Measurements from ENCODE around the gene ZNF888. TPM values are rescaled to one million over a fixed set of nuclear protein-coding genes. Genes with fewer than 3 reads are reported as not detected.

ZNF888 gene
- total RNA-seq (2022; extraction: Qiagen RNA extraction), result 0.05 TPM in 1 of 5 replicates, not detected in the others

GRCh38 chr19:52922841-52923777 lies at the start of gene ZNF888:
ZNF888 (minus strand) TSS chr19:52923428; CDS start chr19:52917873, 5,555 bp downstream.

DNA sequence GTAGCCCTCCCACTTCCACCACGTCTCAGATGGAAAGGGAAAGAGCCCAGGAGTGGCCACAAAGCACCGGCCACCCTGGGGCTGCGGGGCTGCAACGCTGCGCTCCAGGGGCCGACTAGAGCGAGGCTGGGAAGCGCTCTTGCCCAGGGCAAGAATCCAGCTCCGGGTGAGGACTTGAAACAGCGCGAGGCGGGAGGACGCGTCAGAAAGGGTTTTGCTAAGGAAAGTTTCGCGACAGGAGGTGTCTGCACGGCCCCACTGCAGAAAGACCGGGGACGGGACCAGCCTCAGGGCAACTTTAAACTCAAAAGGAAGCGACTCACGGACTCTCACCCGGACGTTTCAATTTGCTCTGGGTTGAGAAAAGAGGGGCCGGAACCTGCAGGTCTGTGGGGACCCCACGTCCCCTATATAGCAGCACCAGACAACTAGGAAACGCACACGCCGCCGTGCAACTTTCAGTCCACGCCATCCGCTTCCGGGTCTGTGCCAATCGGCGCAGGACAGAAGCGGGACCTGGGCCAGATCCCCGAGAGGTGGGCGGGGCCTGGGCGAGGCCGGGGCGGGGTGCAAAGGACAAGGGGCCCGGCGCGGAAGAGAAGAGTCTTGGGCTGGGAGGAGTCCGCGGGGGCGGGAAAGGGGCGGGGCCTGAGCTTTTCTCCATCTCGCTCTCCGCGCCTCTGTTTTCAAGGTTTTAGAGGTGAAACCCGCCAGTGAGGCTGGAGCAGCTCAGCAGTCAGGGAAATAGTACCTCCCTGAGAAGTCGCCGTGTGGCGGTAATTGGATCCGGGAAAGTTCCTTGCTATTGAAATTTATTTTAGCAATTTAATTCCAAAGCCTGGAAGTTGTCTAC lies 39.4 kb upstream of the ZNF888 start, which contains the start of gene ZNF816:
TSS of gene ZNF816 (minus strand) at position 488 of the 853 bp plus-strand sequence. CDS start 6,792 bp downstream, outside the sequence.

DNA sequence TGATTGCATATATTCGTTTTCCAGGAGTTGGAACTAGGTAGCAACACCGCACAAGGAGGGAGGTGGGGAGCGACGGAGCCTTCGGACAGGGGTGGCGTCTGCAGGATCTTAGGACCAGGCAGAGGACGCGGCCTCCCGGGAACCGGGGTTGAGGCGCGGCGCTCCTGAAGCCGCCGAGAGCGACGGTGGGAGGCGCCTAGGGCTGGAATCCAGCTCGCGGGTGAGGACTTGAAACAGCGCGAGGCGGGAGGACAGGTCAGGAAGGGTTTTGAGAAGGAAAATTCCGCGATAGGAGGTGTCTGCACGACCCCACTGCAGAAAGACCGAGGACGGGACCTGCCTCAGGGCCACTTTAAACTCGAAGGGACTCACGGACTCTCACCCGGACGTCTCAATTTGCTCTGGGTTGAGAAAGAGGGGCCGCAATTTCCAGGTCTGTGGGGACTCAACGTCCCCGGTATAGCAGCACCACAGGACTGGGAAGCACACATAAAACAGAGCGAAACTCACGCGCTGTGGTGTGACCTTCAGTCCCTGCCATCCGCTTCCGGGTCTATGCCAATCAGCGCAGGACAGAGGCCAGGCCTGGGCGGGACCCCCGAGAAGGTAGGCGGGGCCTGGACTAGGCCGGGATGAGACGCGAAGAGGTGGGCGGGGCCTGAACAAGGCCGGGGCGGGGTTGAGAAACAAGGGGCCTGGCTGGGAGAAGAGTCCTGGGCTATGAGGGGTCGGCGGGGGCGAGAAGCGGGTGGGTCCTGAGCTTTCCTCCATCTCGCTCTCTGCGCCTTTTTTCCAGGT lies 25.9 kb downstream of the ZNF888 start, which contains the start of gene ZNF320:
TSS of gene ZNF320 (minus strand) at position 498 of the 798 bp plus-strand sequence. CDS start 7,380 bp downstream, outside the sequence.

GRCh38 chr19:52857378-52858191 lies 65.6 kb downstream of the ZNF888 start, which contains the start of gene ZNF468:
ZNF468 (minus strand) TSS chr19:52857619; CDS start chr19:52854272, 3,347 bp downstream.

Other genes with a start within 250 kb of the ZNF888 start
- gene ZNF611, start 188.4 kb downstream of the ZNF888 start, total RNA-seq (2022; extraction: Qiagen RNA extraction), result 2.3 to 3.5 TPM (median 3.2 TPM) in 5 replicates
- 0.07 to 0.27 TPM (median 0.17 TPM) in 5 replicates for gene ZNF600, start 136.6 kb downstream of the ZNF888 start, total RNA-seq (2022; extraction: Qiagen RNA extraction)
- 0.45 to 2.1 TPM (median 1.1 TPM) in 5 replicates for gene ZNF28, start 101.8 kb downstream of the ZNF888 start, total RNA-seq (2022; extraction: Qiagen RNA extraction)
- 0.31 to 0.78 TPM (median 0.45 TPM) in 5 replicates for gene ZNF468, start 65.8 kb downstream of the ZNF888 start, total RNA-seq (2022; extraction: Qiagen RNA extraction)
- not detected in 5 replicates for gene ZNF320, start 25.8 kb downstream of the ZNF888 start, total RNA-seq (2022; extraction: Qiagen RNA extraction)
- gene ZNF816, start 39.5 kb upstream of the ZNF888 start, total RNA-seq (2022; extraction: Qiagen RNA extraction), result 0.04 to 0.10 TPM (median 0.06 TPM) in 4 of 5 replicates, not detected in the other
- 0.03 TPM in 1 of 5 replicates, not detected in the others for gene ERVV-1, start 90.5 kb upstream of the ZNF888 start, total RNA-seq (2022; extraction: Qiagen RNA extraction)
- gene ERVV-2, start 121.3 kb upstream of the ZNF888 start, total RNA-seq (2022; extraction: Qiagen RNA extraction), result not detected in 5 replicates
- gene ZNF160, start 180.0 kb upstream of the ZNF888 start, total RNA-seq (2022; extraction: Qiagen RNA extraction), result 6.6 to 9.2 TPM (median 6.9 TPM) in 5 replicates
- not detected in 5 replicates for gene ZNF415, start 209.5 kb upstream of the ZNF888 start, total RNA-seq (2022; extraction: Qiagen RNA extraction)
- gene ZNF347, start 235.6 kb upstream of the ZNF888 start, total RNA-seq (2022; extraction: Qiagen RNA extraction), result not detected in 5 replicates